GM19351 (cell line): Measurements from ENCODE around the gene ZNF277.

Experiments
- ATAC-seq: cut with Tn5 transposase; IDR thresholded peaks from one replicate; pipeline ENCODE4 v1.9.1; 2021; ENCODE audit warnings: mild to moderate bottlenecking, moderate library complexity; ENCODE audit not compliant: unreplicated experiment

ZNF277 gene

GRCh38 chr7:112183266-112183665 is 23.2 kb upstream of the ZNF277 start:
- no peak for ATAC-seq

DNA sequence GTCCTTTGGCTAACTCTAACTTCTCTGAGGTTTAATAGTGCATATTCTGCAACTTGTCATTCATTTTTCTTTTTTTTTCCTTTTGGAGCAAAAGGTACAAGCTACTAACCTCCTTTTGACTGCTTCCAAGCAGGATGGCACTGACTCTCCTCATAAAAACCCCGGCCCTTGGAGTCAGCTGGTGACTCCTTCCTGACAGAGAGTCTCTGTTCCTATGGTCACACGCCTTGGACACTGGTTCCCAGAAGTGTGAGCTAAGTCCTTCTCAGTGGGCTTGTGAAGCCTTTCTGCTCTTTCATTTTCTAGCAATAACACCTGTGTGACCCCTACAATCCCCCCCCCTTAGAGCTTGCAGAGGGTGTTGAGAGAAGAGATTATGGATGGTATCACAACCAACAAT is 22.0 kb upstream of the ZNF277 start:
- no peak for ATAC-seq

DNA sequence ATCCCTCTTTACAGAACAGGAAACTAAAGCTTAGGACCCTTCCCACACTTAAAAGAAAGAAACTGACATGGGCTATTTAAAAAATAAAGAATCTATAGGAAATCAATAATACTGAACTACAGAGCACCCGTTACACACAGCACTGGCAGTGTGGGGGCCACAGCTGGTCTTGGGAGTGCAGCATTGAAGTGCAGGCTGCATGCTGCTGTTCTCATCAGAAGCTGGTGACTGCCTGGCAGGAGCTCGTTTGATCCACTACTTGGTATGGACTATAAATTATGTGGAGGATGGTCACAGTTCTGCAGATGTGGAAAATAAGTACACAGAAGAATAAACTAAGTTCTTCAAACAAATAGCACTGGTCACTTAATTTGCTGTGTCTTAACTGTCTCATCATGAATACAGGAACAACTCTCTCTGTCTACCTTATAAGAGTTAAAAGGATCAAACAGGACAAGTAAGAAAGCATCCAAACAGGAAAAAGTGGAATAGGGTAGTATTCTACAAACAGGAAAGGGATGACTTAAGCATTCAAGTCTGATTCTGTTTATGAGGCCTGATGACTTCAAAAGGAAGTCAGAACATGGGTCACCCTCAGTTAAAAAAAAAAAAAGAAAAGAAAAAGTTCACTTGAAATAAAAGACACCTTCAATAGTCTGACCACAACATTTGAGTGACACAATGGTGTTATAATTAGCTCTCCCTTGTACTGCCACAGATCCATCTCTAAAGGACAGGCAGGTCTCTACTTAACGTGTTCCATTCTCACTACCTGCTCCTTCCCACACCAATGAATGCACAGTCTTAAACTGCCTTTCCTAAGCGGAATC is 21.3 kb upstream of the ZNF277 start:
- ATAC-seq: no peak

GRCh38 chr7:112186300-112186699 is 20.2 kb upstream of the ZNF277 start:
- ATAC-seq: no peak

DNA sequence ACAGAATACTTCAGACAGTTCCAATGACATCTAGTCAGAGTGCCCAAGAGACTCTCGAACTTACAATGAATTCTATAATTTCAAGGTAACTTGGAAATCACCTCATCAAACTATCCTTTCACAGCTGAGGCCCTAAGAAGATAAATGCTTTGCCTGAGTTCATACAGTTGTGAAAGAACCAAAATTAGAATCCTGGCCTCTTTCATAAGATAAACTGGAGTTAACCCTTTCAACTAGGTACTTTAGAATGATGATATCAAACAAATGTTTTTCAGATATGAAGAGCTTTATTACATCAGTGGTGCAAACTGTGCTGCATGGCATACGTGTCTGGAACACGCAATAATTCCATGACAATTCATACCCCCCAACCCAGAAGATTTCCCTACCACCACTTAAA is 18.2 kb upstream of the ZNF277 start:
- no peak for ATAC-seq

DNA sequence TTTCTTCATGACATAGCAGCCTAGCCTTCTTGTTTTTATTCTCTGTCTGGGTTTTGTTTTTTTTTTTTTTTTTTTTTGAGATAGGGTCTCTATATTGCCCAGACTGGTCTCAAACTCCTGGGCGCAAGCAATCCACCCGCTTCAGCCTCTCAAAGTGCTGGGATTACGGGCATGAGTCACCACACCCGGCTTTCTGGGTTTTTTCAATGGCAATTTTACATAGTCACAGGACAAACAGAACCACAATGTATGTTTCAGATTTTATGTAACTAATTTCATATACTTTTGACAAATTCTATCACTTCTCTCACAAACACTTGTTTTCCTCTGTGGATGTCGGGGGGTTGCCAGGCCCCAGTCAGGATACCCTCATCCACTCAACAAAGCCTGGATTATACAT is 16.8 kb upstream of the ZNF277 start:
- no peak for ATAC-seq

DNA sequence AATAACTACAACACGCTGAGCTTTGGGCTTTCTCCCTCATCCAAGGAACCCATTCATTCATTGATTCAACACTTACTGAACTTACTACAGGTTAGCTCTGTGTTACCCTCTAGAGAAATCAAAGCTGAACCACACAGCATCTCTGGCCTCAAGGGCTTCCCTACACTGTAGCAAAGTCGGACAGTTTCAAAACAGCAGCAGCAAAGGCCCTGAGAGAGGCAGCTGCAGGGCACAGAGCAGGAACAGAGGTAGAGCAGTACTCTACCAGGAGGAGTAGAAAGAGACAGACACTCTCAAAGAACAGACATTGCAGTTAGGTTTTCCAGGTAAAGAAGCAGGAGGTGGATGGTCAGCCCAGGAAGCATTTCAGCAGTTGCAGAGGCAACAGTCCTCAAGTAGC is 16.4 kb upstream of the ZNF277 start:
- no peak for ATAC-seq

DNA sequence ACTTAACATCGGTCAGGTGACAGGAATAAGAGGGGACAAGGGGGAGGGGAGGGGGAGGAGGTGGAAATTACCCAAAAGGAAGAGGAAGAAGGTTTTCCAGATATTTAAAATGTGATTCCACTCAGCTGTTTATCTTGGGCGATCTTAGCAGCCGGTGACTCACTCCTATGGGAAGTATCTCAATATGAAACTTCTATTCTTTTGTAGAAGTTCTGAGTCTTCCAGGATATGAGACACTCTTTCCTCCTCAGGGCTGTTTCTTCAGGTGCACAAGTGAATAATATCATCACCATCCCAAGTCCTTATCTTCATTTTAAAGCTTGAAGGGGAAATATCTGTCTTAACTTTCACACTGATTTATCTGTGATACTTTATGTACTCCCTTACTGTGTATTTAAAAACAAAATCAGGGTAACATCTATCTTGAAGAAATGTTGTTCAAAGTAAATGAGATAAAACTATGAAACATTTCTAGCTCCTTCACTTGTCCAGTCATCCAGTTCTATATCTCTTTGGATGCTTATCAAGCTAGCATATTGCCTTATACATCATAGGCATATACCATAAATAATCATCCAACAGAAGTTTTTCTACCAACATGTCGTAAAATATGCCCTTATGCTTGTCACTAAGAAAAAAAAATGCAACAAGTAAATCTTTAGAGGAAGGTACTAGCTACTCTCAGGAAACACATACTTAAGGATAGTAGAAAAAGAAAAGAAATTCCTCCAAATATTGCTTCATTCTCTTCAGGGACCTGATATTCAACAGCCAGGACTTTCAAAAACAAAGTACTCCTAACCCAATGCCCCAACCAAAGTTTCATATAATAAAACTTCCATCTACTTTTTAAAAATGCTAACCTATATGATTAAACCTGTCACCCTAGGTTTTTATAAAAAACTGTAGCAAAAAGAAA is 14.0 kb upstream of the ZNF277 start:
- no peak for ATAC-seq

DNA sequence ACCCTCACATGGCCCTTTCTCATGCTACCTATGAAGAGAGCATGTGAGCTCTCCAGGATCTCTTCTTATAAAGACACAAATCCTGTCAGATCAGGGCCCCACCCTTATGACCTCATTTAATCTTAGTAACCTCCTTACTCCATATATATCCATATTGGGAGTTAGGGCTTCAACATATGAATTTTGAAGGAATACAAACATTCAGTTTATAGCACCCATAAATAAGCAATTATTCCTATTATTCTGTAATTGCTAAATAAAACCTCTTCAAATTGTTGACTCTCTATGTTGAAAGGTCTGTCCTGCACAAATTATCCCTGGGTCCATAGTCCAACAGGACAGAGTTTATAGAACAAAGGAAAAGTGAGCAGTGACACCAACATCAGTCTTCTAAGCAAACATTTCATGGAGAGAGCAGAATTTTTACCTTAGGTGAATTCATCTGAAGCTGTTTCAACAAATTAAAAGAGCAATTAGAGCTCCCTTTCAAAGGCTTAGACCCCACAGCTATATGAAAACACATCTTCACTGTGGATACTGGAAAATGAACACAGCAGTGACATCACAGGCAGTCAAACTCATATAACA is 12.5 kb upstream of the ZNF277 start:
- no peak for ATAC-seq

DNA sequence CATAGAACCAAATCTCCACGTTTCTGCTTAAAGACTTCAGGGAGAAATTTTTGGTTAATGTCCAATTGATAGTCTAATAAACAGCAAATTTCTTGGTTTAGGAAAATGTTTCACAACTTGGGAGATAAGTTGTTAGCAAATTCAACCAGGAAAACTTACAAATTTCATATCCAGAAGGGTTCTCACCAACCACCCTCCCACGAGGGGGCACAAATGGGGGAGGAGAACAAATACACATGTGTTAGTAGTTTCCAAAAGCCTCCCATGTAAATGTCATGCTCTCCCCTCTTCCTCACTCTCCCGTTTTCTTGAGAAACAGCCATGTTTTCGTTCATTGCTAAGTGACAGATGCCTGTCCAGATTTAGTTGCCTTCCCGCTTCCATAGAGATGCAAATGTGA is 10.8 kb upstream of the ZNF277 start:
- ATAC-seq: no peak

GRCh38 chr7:112197322-112197721 is 9.2 kb upstream of the ZNF277 start:
- no peak for ATAC-seq

- no peak for ATAC-seq
Measured at GRCh38 chr7:112199035-112199655, 7.3 kb upstream of the ZNF277 start.

DNA sequence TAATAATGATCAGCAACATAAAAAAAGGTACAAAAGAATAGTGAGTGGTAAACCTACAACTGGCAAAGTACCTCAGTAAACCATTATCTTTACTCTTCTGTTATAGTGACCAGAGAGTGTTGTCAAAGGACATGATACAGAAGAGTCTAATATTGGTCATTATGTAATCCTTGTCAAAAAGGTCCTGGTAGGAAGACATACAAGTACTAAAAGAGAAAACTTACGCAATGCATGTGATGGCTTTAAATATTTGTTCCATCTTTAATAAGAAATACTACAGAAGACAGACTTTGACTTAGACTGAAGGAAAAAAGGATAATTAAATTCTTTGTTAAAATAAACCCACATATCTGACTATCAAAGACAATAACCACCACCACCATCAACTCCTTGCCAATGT is 6.8 kb upstream of the ZNF277 start:
- ATAC-seq: no peak

DNA sequence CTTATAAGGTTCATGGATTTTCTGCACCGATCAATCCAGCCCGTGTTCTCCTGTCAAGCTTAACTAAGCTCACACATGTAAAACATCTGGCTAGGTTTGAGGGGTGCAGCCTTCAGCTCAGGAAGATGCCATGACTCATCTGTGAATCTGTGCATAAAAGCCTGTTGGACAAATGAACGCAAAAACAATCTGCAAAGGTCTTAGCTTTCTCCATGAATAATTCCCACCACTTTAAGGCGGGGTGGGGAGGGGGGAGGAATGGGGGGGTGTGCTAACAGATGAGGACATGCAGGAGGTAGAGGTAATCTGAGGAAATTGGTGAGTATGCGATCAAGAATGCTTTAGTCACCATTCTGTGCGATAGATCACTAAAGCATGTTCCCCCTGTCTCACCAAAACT is 5.1 kb upstream of the ZNF277 start:
- ATAC-seq: no peak

GRCh38 chr7:112201839-112202238 is 4.7 kb upstream of the ZNF277 start:
- no peak for ATAC-seq

- no peak for ATAC-seq
Measured at GRCh38 chr7:112202816-112203215, 3.7 kb upstream of the ZNF277 start.

- no peak for ATAC-seq
Measured at GRCh38 chr7:112203365-112203739, 3.1 kb upstream of the ZNF277 start.

GRCh38 chr7:112204499-112205342 is 1.8 kb upstream of the ZNF277 start:
- no peak for ATAC-seq

GRCh38 chr7:112205343-112206237 is 905 bp upstream of the ZNF277 start:
- ATAC-seq: peak; percentile 10
